ENCODE measurements around the gene SPEF2. TPM values are rescaled to one million over a fixed set of nuclear protein-coding genes. Genes with fewer than 3 reads are reported as not detected.

The SPEF2 gene
- polyA plus RNA-seq, 1 donor (not counting 4 experiments of a cell fraction or from before 2014, with no cell fraction given): 1.6 TPM

- no peak for FAIRE-seq
Observed at GRCh38 chr5:35755966-35756365, 138.3 kb downstream of the SPEF2 start.

GRCh38 chr5:35758151-35758724 lies 140.6 kb downstream of the SPEF2 start:
- dilution Hi-C loops (cut with MboI; ENCODE audit: extremely low pct_ligation_motif_present, low sequenced_read_pairs): no loop called here
- no peaks in the 10 kb centered on the region for H3K36me3 ChIP-seq (ENCODE audit: control insufficient read depth in 2 of 2, extremely low read depth in 1 of 2, insufficient read depth in 2 of 2, low read length in 2 of 2)

More at GRCh38 chr5:35755966-35756365, 138.3 kb downstream of the SPEF2 start:
- no peaks in the 10 kb centered on the region for H3K36me3 ChIP-seq (ENCODE audit: control insufficient read depth in 2 of 2, extremely low read depth in 1 of 2, insufficient read depth in 2 of 2, low read length in 2 of 2)
- no peaks in the 10 kb centered on the region for H3K4me1 ChIP-seq (ENCODE audit: control insufficient read depth, extremely low read depth, insufficient read depth, low read length)
- TF ChIP-seq EZH2 (IDR thresholded peaks at IDR 0.05; ENCODE audit: low read length) (no peak), CTCF (optimal IDR thresholded peaks at IDR 0.05 in 1 of 3, IDR thresholded peaks at IDR 0.05 in 1 of 3, conservative IDR thresholded peaks at IDR 0.05 in 1 of 3; ENCODE audit: extremely low read depth in 1 of 3, insufficient read depth in 2 of 3, low read length in 3 of 3) (no peak)
- no peaks in the 10 kb centered on the region for H3K27me3 ChIP-seq (ENCODE audit: control insufficient read depth, extremely low read depth, insufficient read depth, low read length)
- no peaks in the 10 kb centered on the region for H3K79me2 ChIP-seq (ENCODE audit: control insufficient read depth, insufficient read depth, low read length)
- no peak overlapping the region for H3K9ac ChIP-seq (ENCODE audit: control insufficient read depth, extremely low read depth, insufficient read depth, low read length)
- no peak overlapping the region for H3K27ac ChIP-seq (ENCODE audit: control insufficient read depth, insufficient read depth, low read length)
- H3K9me3 ChIP-seq (ENCODE audit: control insufficient read depth, low read depth, low read length): no peaks in the 10 kb centered on the region
- DNase-seq (ENCODE audit: low read depth, low spot score): no peak
- no peak overlapping the region for H3K4me2 ChIP-seq (ENCODE audit: control insufficient read depth, extremely low read depth, insufficient read depth, low read depth, low read length)
- no peaks in the 10 kb centered on the region for H4K20me1 ChIP-seq (ENCODE audit: control insufficient read depth, extremely low read depth, insufficient read depth, low read length)
- no peak overlapping the region for H2AFZ ChIP-seq (ENCODE audit: control insufficient read depth, low read length)
- no peaks in the 10 kb centered on the region for H3K9me1 ChIP-seq (ENCODE audit: control insufficient read depth, extremely low read depth, insufficient read depth, low read length)
- no peak overlapping the region for H3K4me3 ChIP-seq (ENCODE audit: control insufficient read depth in 2 of 3, extremely low read depth in 1 of 3, insufficient read depth in 2 of 3, low read depth in 1 of 3, low read length in 3 of 3)
- dilution Hi-C loops (cut with MboI; ENCODE audit: extremely low pct_ligation_motif_present, low sequenced_read_pairs): no loop called here

More at GRCh38 chr5:35758151-35758724, 140.6 kb downstream of the SPEF2 start:
- no peak for TF ChIP-seq CTCF (optimal IDR thresholded peaks at IDR 0.05 in 1 of 3, IDR thresholded peaks at IDR 0.05 in 1 of 3, conservative IDR thresholded peaks at IDR 0.05 in 1 of 3; ENCODE audit: extremely low read depth in 1 of 3, insufficient read depth in 2 of 3, low read length in 3 of 3)
- no peak for TF ChIP-seq EZH2 (IDR thresholded peaks at IDR 0.05; ENCODE audit: low read length)
- no peak overlapping the region for H3K4me2 ChIP-seq (ENCODE audit: control insufficient read depth, extremely low read depth, insufficient read depth, low read depth, low read length)
- H3K4me1 ChIP-seq (ENCODE audit: control insufficient read depth, extremely low read depth, insufficient read depth, low read length): no peaks in the 10 kb centered on the region
- no peak for DNase-seq (ENCODE audit: low read depth, low spot score)
- no peak overlapping the region for H3K27ac ChIP-seq (ENCODE audit: control insufficient read depth, insufficient read depth, low read length)
- no peaks in the 10 kb centered on the region for H4K20me1 ChIP-seq (ENCODE audit: control insufficient read depth, extremely low read depth, insufficient read depth, low read length)
- H3K4me3 ChIP-seq (ENCODE audit: control insufficient read depth in 2 of 3, extremely low read depth in 1 of 3, insufficient read depth in 2 of 3, low read depth in 1 of 3, low read length in 3 of 3): no peak overlapping the region
- no peak overlapping the region for H2AFZ ChIP-seq (ENCODE audit: control insufficient read depth, low read length)
- H3K27me3 ChIP-seq (ENCODE audit: control insufficient read depth, extremely low read depth, insufficient read depth, low read length): no peaks in the 10 kb centered on the region
- no peaks in the 10 kb centered on the region for H3K9me3 ChIP-seq (ENCODE audit: control insufficient read depth, low read depth, low read length)
- no peak for FAIRE-seq
- H3K79me2 ChIP-seq (ENCODE audit: control insufficient read depth, insufficient read depth, low read length): no peaks in the 10 kb centered on the region
- no peaks in the 10 kb centered on the region for H3K9me1 ChIP-seq (ENCODE audit: control insufficient read depth, extremely low read depth, insufficient read depth, low read length)
- no peak overlapping the region for H3K9ac ChIP-seq (ENCODE audit: control insufficient read depth, extremely low read depth, insufficient read depth, low read length)
